GM12873 (cell line): ENCODE data around the gene PHF21A.

ENCODE experiments used
- CTCF ChIP-seq: IDR thresholded peaks from 2 replicates; pipeline ENCODE4 v1.5.1; 2012; ENCODE audit warnings: low read depth, mild to moderate bottlenecking, moderate library complexity, low read length, control low read depth; ENCODE audit not compliant: insufficient read depth; ENCODE audit errors: missing control alignments

PHF21A gene

GRCh38 chr11:45909594-45910475 is 211.4 kb downstream of the PHF21A start:
- no peak for TF ChIP-seq CTCF

DNA sequence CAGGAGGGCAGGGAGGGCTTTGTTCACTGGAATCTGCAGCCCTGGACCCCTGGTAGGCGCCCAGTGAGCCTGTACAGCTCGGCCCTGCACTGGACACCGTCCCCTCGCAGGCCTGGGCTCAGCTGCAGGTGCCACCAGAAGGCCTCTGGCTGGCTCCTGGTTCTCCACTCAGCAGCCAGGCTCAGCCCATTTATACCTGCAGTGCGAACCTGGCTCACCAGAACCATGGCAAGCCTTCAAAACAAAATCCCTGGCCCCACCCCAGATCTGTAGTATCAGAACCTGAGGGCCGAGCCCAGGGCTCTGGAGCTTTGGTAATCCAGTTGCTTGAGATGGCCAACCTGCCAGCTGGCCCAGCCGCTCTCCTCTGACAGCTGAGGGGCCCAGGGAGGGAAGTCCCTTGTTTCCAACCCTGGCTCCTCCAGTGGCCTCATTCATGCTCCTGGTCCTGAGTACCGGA is 213.3 kb downstream of the PHF21A start:
- TF ChIP-seq CTCF = no peak

- no peak for TF ChIP-seq CTCF
These were observed 214.2 kb downstream of the PHF21A start, which contains the start of gene FREY1 for GRCh38 chr11:45906965-45907611. FREY1 (minus strand) TSS chr11:45907271; CDS start chr11:45907245, 26 bp downstream.

DNA sequence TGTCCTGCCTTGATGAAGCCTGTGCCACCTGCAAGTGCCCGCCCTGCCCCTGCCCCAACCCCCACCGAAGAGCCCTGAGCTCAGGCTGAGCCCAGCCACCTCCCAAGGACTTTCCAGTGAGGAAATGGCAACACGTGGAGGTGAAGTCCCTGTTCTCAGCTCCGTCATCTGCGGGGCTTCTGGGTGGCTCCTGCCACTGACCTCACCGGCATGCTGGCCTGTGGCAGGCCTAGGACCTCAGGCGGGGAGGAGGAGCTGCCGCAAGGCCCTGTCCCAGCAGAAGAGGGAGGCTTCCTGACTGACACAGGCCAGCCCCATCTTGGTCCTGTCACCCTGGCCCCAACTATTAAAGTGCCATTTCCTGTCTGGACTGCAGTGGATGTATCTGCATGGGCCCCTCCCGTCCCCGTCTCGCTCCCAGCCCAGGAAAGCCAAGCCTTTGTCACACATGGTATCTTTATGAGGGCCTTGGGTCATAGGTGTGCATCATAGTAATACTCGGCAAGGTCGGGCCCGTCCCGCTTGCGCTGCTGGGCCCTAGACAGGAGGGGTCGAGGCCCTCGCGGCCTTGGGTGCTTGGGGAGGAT is 215.1 kb downstream of the PHF21A start:
- no peak for TF ChIP-seq CTCF

DNA sequence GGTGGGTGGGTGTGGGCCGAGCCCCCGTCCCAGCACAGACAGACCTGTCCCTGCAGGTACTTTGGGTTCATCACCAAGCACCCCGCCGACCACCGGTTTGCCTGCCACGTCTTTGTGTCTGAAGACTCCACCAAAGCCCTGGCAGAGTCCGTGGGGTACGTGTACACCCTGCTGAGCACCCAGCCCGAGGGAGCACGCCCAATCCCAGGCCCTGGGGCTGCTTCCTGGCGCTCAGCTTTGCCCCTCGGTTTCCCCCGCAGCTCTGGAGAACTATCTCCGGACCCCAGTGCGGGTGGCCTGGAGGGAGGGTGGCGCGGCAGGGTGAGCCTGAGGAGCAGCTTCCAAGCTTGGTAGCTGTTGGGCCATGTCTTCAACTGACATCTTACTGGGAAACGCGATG is 216.2 kb downstream of the PHF21A start:
- no peak for TF ChIP-seq CTCF

DNA sequence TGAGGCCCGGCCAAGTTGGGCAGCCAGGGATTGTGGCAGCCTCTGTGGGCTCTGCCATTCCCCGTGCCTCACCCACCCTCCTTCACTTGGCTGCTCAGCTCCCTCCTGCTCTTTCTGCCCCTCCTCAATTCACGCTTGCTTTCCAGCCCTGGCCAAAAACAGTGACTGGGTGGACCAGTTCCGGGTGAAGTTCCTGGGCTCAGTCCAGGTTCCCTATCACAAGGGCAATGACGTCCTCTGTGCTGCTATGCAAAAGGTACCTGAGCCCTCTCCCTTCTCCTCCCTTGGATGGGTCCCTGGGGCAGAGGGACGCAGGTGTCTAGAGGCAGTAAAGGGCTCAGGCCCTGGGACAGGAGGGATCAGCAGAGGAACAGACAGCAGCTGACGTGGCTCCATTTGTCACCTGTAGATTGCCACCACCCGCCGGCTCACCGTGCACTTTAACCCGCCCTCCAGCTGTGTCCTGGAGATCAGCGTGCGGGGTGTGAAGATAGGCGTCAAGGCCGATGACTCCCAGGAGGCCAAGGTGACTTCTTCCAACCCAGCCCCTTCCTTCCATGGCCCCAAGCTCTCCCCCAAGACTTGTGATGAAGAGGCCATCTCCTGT is 216.8 kb downstream of the PHF21A start:
- TF ChIP-seq CTCF = no peak
